GM12872 (cell line): ENCODE measurements around the gene RPTOR.

Experiments
- TF ChIP-seq, protein P1 (sequence below): IDR thresholded peaks from 3 replicates; pipeline ENCODE4 v1.5.1; 2011; ENCODE audit warnings: low read depth, mild to moderate bottlenecking, low read length, moderate library complexity; ENCODE audit not compliant: insufficient read depth

Gene RPTOR

DNA sequence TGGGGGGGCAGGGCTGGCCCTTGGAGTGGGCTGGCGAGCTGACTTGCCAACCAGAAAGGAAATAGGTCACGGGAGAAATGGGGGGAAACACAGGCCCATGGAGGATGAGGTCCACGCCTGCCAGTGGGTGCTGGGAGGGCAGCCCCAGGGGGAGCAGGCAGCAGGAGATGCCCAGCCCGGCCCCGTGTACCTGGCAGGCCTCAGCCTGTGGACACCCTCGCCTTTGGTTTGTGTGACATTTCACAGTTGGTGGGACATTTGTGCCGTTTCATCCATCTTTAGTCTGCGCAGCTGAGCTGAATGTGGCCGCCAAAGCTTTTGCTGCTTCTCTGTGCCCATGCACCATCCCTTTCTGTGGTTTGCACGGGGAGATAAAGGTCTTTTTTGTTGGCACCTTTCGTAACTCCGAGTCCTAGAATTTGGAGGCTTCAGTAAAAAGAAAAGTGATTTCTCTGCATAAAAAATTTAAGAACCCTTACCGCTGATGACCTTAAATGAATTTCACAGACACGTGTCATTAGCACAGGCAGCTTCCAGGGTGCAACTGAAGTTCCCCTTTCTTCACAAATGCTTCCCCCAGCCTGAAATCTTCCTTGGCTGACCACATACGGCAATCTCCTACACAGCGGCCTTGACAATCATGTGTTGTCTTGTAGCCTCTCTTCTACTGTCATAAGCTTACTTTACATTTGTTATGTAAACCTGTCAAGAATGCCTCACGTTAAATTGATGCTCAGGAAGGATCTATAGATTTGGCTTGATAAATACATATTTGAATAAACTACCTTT is 193.6 kb downstream of the RPTOR start:
- TF ChIP-seq, protein P1, sequence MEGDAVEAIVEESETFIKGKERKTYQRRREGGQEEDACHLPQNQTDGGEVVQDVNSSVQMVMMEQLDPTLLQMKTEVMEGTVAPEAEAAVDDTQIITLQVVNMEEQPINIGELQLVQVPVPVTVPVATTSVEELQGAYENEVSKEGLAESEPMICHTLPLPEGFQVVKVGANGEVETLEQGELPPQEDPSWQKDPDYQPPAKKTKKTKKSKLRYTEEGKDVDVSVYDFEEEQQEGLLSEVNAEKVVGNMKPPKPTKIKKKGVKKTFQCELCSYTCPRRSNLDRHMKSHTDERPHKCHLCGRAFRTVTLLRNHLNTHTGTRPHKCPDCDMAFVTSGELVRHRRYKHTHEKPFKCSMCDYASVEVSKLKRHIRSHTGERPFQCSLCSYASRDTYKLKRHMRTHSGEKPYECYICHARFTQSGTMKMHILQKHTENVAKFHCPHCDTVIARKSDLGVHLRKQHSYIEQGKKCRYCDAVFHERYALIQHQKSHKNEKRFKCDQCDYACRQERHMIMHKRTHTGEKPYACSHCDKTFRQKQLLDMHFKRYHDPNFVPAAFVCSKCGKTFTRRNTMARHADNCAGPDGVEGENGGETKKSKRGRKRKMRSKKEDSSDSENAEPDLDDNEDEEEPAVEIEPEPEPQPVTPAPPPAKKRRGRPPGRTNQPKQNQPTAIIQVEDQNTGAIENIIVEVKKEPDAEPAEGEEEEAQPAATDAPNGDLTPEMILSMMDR, result no peak

DNA sequence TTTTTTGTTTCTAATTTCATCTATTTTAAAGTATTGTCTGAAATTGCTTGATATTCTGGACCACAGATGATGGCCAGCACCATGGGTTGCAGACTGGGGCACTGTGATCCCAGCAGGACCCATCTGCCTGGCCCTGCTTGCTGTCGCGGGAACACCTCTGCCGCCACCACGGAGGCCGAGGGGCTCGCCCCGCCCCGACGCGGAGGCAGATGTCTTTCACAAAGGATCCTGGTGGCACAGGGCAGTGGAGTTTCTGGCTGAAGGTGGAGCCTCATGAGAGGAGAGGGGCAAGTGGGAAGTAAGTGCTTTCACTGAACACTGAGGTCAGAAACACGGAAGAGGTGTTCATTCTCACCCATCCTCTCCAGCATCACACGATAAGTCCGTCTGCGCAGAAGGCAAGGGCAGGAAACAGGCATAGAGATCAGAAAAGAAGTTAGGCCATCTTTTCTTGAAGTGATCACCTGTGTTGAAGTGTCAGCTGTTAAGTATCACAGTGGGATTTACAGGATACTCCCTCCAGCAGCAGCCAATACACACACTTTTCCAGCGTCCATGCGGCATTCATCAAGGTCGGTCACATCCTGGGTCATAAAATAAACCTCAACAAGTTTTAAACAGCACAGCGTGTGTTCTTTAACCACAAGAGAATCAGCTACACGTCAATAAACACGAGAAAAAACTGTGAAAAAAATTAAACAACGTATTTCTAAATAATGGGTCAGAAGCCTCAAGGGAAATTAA is 194.5 kb downstream of the RPTOR start:
- TF ChIP-seq, protein P1, result no peak

DNA sequence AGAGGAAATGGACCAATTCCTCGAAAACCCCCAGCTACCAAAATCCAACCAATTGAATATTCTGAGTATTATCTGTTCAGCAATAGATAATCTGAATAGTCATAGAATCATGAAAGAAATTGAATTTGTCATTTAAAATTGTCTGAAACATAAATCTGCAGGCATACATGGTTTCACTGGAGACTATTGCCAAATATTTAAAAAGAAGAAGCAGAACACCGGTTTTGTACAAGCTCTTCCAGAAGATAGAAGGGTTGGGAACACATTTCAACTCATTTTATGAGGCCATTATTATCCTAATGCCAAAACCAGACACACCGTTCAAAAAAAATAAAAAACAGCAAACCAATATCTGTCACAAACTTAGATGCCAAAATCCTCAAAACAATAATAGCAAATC is 195.5 kb downstream of the RPTOR start:
- TF ChIP-seq, protein P1, result no peak

DNA sequence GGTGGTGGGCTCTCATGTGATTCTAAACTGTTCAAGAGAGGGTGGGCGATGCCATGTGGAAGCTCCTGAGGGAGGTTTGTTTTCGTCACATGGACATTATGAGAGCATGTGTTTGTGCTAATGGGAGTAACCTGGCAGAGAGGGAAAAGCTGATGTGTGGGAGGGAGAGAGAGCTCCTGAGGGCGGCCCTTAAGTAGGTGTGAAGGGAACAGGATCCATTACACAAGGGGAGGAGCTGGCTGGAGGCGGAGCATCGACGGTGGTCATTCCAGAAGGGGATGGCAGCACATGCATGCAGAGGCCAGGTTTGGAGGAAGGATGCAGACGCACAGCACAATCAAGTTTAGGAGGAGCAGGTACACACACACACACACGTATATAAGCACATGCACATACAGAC is 197.5 kb downstream of the RPTOR start:
- TF ChIP-seq, protein P1, result no peak

DNA sequence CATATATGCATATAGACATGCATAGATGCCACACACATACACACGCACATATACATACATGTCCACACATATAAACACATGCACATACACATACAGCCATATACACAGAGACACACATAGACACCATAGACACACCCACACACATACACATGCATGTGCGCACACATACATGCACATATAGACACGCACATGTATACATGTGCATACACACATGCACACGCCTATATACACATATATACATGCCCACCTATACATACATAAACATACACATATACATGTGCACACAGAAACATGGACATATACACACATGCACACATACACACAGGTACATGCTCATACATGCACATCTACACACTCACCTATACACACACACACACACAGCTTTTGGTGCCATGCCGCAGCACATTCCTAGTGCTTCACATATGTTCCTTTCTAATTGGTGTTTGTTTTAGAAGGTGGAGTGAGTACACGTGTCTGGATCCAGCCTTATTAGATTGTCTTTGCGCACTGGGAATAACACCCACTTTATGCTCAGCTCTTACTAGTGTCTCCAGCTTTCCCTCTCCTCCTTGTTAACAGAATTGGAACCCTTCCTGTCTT is 198.0 kb downstream of the RPTOR start:
- TF ChIP-seq, protein P1, result no peak

DNA sequence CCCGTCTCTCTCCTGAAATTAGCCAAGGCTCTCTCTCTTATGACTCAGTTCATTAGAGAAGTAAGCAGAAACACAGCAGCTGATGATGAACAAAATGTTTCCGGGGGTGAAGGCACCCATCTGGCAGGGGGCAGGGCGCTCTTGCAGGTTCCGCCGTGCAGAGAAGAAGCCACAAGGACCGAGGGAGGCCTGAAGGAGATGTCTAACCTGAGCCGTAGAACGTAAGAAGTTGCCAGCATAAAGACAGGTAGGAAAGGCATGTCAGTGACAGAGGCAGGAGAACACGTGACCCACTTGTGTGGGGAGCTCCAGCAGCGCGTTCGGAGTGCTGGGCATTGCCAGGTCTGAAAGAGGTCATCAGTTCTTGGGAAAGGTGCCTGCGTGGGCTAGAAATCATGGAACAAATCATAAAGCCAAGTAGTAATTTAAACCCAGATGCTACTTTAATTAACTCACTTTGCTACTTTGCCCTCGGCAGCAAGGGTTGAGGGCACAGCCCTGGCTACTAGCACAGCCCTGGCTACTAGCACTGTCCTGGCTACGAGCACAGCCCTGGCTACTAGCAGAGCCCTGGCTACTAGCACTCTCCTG is 198.6 kb downstream of the RPTOR start:
- TF ChIP-seq, protein P1, result no peak

DNA sequence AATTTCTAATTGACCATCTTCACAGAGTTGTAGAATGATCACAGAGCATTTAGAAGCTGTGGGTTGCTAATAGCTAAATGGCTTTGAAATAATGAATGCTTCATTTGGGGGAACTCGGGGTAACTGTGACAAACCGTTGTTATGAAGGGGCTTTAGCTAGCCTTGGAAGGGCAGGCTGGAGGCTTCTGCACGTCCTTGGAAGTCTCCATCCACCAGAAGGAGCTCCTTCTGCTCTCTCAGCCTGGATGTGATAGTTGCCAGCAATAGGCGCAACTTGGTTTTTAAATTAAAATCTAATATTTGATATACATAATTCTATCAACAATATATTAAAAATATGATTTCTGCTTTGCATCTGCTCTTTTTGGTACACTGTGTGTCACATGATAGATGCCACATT is 200.5 kb downstream of the RPTOR start:
- TF ChIP-seq, protein P1, result no peak
